Measurements from ENCODE around the gene CISD3. TPM values are rescaled to one million over a fixed set of nuclear protein-coding genes. Genes with fewer than 3 reads are reported as not detected.
A peak's percentile ranks its signal among the peaks of the same experiment; 100 is the strongest.

CISD3 gene
- total and polyA plus RNA-seq, 2 of the 8 experiments (the other 6 are each of a cell fraction or from before 2014, with no cell fraction given) = 9.4 to 11.1 TPM

GRCh38 chr17:38711792-38712571 lies 18.2 kb upstream of the CISD3 start:
- H3K9me3 ChIP-seq (ENCODE audit: insufficient read depth in 2 of 2, low read depth in 1 of 2, low read length in 1 of 2) = no peaks in the 10 kb centered on the region
- no peak overlapping the region for H3K18ac ChIP-seq (ENCODE audit: extremely low read depth, low read length)
- H3K4me1 ChIP-seq (replicated peaks in 1 of 4; ENCODE audit: control insufficient read depth in 3 of 4, insufficient read depth in 4 of 4, low read length in 3 of 4) = peaks cover 9 to 36% (median 25%) of the 10 kb centered on the region in 4 experiments
- H3K4me2 ChIP-seq (ENCODE audit: insufficient read depth in 1 of 2, low read depth in 2 of 2, low read length in 2 of 2) = no peak overlapping the region
- H2AFZ ChIP-seq (ENCODE audit: low read length) = no peak overlapping the region
- FAIRE-seq (no peak), DNase-seq (ENCODE audit: low read depth in 1 of 2, low spot score in 2 of 2) (no peak)
- H2BK120ac ChIP-seq (replicated peaks; ENCODE audit: low read depth, low read length) = no peak overlapping the region
- no peak overlapping the region for H4K8ac ChIP-seq (ENCODE audit: extremely low read depth, insufficient read depth, low read length)
- H2BK15ac ChIP-seq (ENCODE audit: low read length) = 0 out of 2 replicates have a peak overlapping the region, but pooled peaks have one; percentile 16
- POLR2A ChIA-PET (ENCODE audit: partially characterized antibody) = interaction anchor here (1.0 to 2.3 kb wide), 4 partner anchors 17 to 142 kb away, joined by 3 to 10 read pairs (median 4); no protein-coding TSS in a partner anchor
- H3K79me2 ChIP-seq (ENCODE audit: control insufficient read depth in 1 of 2, insufficient read depth in 2 of 2, low read length in 2 of 2) = no peaks in the 10 kb centered on the region
- H3K23ac ChIP-seq (ENCODE audit: insufficient read length) = no peak overlapping the region
- H2BK12ac ChIP-seq (ENCODE audit: low read depth, low read length) = peak overlapping the region; percentile 68; the same call in 1 of the 2 replicates
- CTCF ChIA-PET (ENCODE audit: partially characterized antibody) = interaction anchor here (1.0 to 2.3 kb wide), 3 partner anchors 15 to 105 kb away, joined by 3 to 7 read pairs (median 4); no protein-coding TSS in a partner anchor
- H2BK5ac ChIP-seq (ENCODE audit: low read depth, low read length) = no peak overlapping the region; the same call in 1 of the 2 replicates
- no peak overlapping the region for H4K5ac ChIP-seq (ENCODE audit: insufficient read length, low read depth, low read length)
- H3K23me2 ChIP-seq (ENCODE audit: low read depth, low read length) = peaks cover 2% of the 10 kb centered on the region; the same call in 1 of the 2 replicates
- no peak overlapping the region for H3K56ac ChIP-seq (replicated peaks; ENCODE audit: insufficient read length, low read depth, low read length)
- no peaks in the 10 kb centered on the region for H3K36me3 ChIP-seq (ENCODE audit: control insufficient read depth in 2 of 4, insufficient read depth in 4 of 4, low read length in 3 of 4)
- H4K20me1 ChIP-seq (replicated peaks in 1 of 2; ENCODE audit: control insufficient read depth in 1 of 2, insufficient read depth in 2 of 2, low read length in 2 of 2) = peaks cover 0 to 7% of the 10 kb centered on the region in 2 experiments
- no peak overlapping the region for H3K9ac ChIP-seq (replicated peaks in 1 of 4; ENCODE audit: extremely low read depth in 1 of 4, low read depth in 3 of 4, low read length in 3 of 4)
- H3K79me1 ChIP-seq (ENCODE audit: low read depth, low read length) = no peaks in the 10 kb centered on the region
- no peak overlapping the region for H2AK5ac ChIP-seq (ENCODE audit: low read depth, low read length)
- no peak overlapping the region for H3K4ac ChIP-seq (replicated peaks; ENCODE audit: insufficient read length, low read depth, low read length)
- no peak overlapping the region for H3K4me3 ChIP-seq (ENCODE audit: extremely low read depth in 1 of 4, insufficient read depth in 2 of 4, low read depth in 3 of 4, low read length in 4 of 4)
- peaks cover 1 to 26% (median 15%) of the 10 kb centered on the region in 4 experiments for H3K27me3 ChIP-seq (replicated peaks in 1 of 4; ENCODE audit: control insufficient read depth in 3 of 4, extremely low read depth in 1 of 4, insufficient read depth in 3 of 4, low read length in 3 of 4)
- no peak overlapping the region for H2BK20ac ChIP-seq (ENCODE audit: low read length)
- H3K27ac ChIP-seq (ENCODE audit: low read depth, low read length) = no peak overlapping the region
- H3K14ac ChIP-seq (ENCODE audit: insufficient read length) = no peak overlapping the region
- 91% methylated on average over 22 of the region's 26 CpGs; no CpG with 5 or more reads in 1 of the 2 experiments for WGBS, 2 experiments (ENCODE audit: extremely low coverage in 1 of 2, insufficient coverage in 1 of 2, insufficient read length in 1 of 2, insufficient replicate concordance in 2 of 2, low coverage in 1 of 2, low lambda C conversion rate in 2 of 2, missing lambda C conversion rate in 1 of 2)
- H4K91ac ChIP-seq (replicated peaks; ENCODE audit: insufficient read length, low read length) = no peak overlapping the region
- TF ChIP-seq KDM4A (IDR thresholded peaks at IDR 0.05; ENCODE audit: low read depth, low read length, severe bottlenecking) (no peak), EZH2 (IDR thresholded peaks at IDR 0.05; ENCODE audit: low read depth, low read length, severe bottlenecking) (no peak), POLR2AphosphoS5 (IDR thresholded peaks at IDR 0.05; ENCODE audit: low read depth, low read length) (no peak), BCL11A (IDR thresholded peaks at IDR 0.05; ENCODE audit: low read depth in 2 of 2, low read length in 2 of 2) (no peak), NANOG (IDR thresholded peaks at IDR 0.05; ENCODE audit: insufficient read depth, low read depth, low read length, poor library complexity, severe bottlenecking) (no peak), CEBPB (IDR thresholded peaks at IDR 0.05; ENCODE audit: low read depth, low read length) (no peak), CHD1 (IDR thresholded peaks at IDR 0.05; ENCODE audit: low read depth, low read length) (no peak), SRF (IDR thresholded peaks at IDR 0.05; ENCODE audit: low read depth, low read length) (no peak)

Measured in H1 (cell line).